T-helper 17 cell (primary cell): ENCODE data around the gene DLG2. TPM values are rescaled to one million over a fixed set of nuclear protein-coding genes. Genes with fewer than 3 reads are reported as not detected.
"Not testable (repeated sequence)": the region's sequence is repeated elsewhere in the genome, so short reads cannot be mapped to it uniquely, and the experiment has no call there.

Source experiments
- ATAC-seq: fragments of 150-1000 bp; cut with Tn5 transposase; 2 replicates; pipeline ENCODE4 v1.10.0; 2021; ENCODE audit warnings: mild to moderate bottlenecking, moderate library complexity
- DNase-seq, 3 donors: peaks; one replicate each; pipeline versions ENCODE4 v3.0.0 to v3.0.0-alpha.2; 2020 to 2021
- H3K9me3 ChIP-seq: one replicate; pipeline ENCODE4 v1.7.0; 2013; ENCODE audit warnings: low read length, mild to moderate bottlenecking; ENCODE audit not compliant: control insufficient read depth, poor library complexity, severe bottlenecking
- H3K27ac Mint-ChIP-seq: one replicate; pipeline ENCODE4 v1.8.0; 2022; ENCODE audit warnings: mild to moderate bottlenecking, moderate library complexity, mixed read lengths
- H3K27me3 Mint-ChIP-seq: one replicate; pipeline ENCODE4 v1.8.0; 2022; ENCODE audit warnings: mixed read lengths
- H3K36me3 Mint-ChIP-seq: one replicate; pipeline ENCODE4 v1.8.0; 2022; ENCODE audit warnings: low read depth, mixed read lengths
- H3K4me1 Mint-ChIP-seq: one replicate; pipeline ENCODE4 v1.8.0; 2022; ENCODE audit warnings: mild to moderate bottlenecking, mixed read lengths
- H3K4me3 Mint-ChIP-seq: one replicate; pipeline ENCODE4 v1.8.0; 2022; ENCODE audit warnings: mild to moderate bottlenecking, moderate library complexity, mixed read lengths
- total RNA-seq, 4 donors: library from RNA in 2 of 4; stranded (reverse) in 2 of 4; gene quantifications; one replicate each; pipeline ENCODE4 v1.2.3 and lab custom pipeline; 2022 to 2026

The DLG2 gene
- total RNA-seq, 2 donors from 2014 or later = 1.0 to 2.2 TPM

DNA sequence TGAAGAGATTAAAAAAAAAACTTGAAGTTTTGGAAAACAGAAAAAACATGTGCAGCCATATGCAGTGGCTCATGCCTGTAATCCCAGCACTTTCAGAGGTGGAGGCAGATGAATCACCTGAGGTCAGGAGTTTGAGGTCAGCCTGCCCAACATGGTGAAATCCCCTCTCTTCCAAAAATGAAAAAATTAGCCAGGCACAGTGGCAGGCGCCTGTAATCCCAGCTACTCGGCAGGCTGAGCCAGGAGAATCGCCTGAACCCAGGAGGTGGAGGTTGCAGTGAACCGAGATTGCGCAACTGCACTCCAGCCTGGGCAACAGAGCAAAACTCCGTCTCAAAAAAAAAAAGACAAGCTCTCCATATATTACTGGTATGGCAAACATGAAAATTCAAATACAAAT, 7.6 kb downstream of the DLG2 start:
- H3K27ac Mint-ChIP-seq = no peak overlapping the region
- H3K4me1 Mint-ChIP-seq = no peaks in the 10 kb centered on the region
- no peak for DNase-seq
- H3K27me3 Mint-ChIP-seq = peaks cover 11% of the 10 kb centered on the region
- H3K9me3 ChIP-seq = no peaks in the 10 kb centered on the region
- ATAC-seq = no peak
- H3K4me3 Mint-ChIP-seq = no peak overlapping the region
- no peaks in the 10 kb centered on the region for H3K36me3 Mint-ChIP-seq

- not testable (repeated sequence) for H3K4me1 Mint-ChIP-seq
- H3K27me3 Mint-ChIP-seq = peaks cover 15% of the 10 kb centered on the region
Measured at GRCh38 chr11:85611643-85612042, 15.5 kb downstream of the DLG2 start.

DNA sequence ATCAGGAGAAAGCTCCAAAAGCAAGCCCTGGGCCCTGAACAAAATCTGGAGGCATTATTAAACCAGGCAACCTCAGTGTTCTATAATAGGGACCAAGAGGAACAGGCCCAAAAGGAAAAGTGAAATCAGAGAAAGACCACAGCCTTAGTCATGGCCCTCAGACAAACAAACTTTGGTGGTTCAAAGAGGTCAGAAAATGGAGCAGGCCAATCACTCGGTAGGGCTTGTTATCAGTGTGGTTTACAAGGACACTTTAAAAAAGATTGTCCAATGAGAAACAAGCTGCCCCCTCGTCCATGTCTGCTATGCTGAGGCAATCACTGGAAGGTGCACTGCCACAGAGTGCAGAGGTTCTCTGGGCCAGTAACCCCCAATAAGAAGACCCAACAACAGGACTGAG, 17.9 kb downstream of the DLG2 start:
- not testable (repeated sequence) for H3K9me3 ChIP-seq, H3K27me3 Mint-ChIP-seq, H3K36me3 Mint-ChIP-seq, H3K4me1 Mint-ChIP-seq, H3K4me3 Mint-ChIP-seq, ATAC-seq, H3K27ac Mint-ChIP-seq, DNase-seq

More at GRCh38 chr11:85611643-85612042, 15.5 kb downstream of the DLG2 start:
- ATAC-seq, H3K4me3 Mint-ChIP-seq, H3K9me3 ChIP-seq, DNase-seq, H3K36me3 Mint-ChIP-seq: not testable (repeated sequence)
- H3K27ac Mint-ChIP-seq = peak overlapping the region; percentile 39

DNA sequence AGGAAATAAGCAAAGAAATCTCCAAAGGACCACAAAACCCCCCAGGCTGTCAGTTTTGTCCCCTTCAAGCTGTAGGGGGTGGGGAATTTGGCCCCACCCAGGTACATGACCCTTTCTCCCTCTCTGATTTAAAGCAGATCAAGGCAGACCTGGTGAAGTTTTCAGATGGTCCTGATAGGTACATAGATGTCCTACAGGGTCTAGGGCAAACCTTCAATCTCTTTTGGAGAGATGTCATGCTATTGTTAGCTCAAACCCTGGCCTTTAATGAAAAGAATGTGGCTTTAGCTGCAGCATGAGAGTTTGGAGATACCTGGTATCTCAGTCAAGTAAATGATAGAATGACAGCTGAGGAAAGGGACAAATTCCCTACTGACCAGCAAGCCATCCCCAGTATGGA, 18.5 kb downstream of the DLG2 start:
- H3K4me3 Mint-ChIP-seq, H3K27ac Mint-ChIP-seq, H3K27me3 Mint-ChIP-seq, H3K4me1 Mint-ChIP-seq, ATAC-seq, H3K9me3 ChIP-seq, DNase-seq, H3K36me3 Mint-ChIP-seq: not testable (repeated sequence)

GRCh38 chr11:85606237-85606636, 20.9 kb downstream of the DLG2 start:
- not testable (repeated sequence) for H3K9me3 ChIP-seq, ATAC-seq, H3K4me1 Mint-ChIP-seq, H3K27ac Mint-ChIP-seq, H3K27me3 Mint-ChIP-seq, H3K4me3 Mint-ChIP-seq, H3K36me3 Mint-ChIP-seq, DNase-seq

DNA sequence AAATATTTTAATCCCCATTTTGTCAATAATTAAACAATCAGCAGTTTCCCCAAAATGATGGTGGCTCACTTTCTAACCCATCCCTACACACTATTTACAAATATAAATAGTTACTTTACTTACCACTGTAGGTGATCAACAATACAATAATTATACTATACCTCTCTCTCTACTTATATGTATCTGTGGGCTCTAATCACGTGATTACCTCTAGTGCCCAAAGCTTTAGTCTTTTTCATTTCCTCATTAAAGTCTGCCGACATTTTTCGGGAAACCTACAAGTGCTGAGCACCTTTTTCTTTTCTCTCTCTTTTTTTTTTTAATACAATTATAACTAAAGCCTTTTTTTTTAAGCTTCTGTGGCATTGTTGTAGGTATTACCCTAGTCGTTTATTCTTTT, 23.9 kb downstream of the DLG2 start:
- Mint-ChIP-seq H3K27me3 (peaks cover 9% of the 10 kb centered on the region), H3K36me3 (peaks cover 9% of the 10 kb centered on the region), H3K27ac (no peak overlapping the region), H3K4me3 (no peak overlapping the region), H3K4me1 (peaks cover 14% of the 10 kb centered on the region)
- H3K9me3 ChIP-seq = no peaks in the 10 kb centered on the region
- ATAC-seq (no peak), DNase-seq (no peak)

- peaks cover 14% of the 10 kb centered on the region for H3K4me1 Mint-ChIP-seq
- ATAC-seq = no peak
Measured at GRCh38 chr11:85602526-85603213, 24.5 kb downstream of the DLG2 start.

GRCh38 chr11:85599083-85599482, 28.1 kb downstream of the DLG2 start:
- Mint-ChIP-seq H3K4me3 (no peak overlapping the region), H3K36me3 (peaks cover 9% of the 10 kb centered on the region), H3K4me1 (peaks cover 14% of the 10 kb centered on the region), H3K27me3 (peaks cover 7% of the 10 kb centered on the region), H3K27ac (no peak overlapping the region)
- H3K9me3 ChIP-seq = no peaks in the 10 kb centered on the region
- DNase-seq = no peak
- no peak for ATAC-seq

More at GRCh38 chr11:85602526-85603213, 24.5 kb downstream of the DLG2 start:
- H3K27ac Mint-ChIP-seq = no peak overlapping the region
- no peaks in the 10 kb centered on the region for H3K9me3 ChIP-seq
- no peak for DNase-seq
- no peak overlapping the region for H3K4me3 Mint-ChIP-seq
- H3K27me3 Mint-ChIP-seq = peaks cover 7% of the 10 kb centered on the region
- peaks cover 9% of the 10 kb centered on the region for H3K36me3 Mint-ChIP-seq

- Mint-ChIP-seq H3K36me3 (peaks cover 5% of the 10 kb centered on the region), H3K27me3 (peaks cover 8% of the 10 kb centered on the region), H3K27ac (no peak overlapping the region), H3K4me1 (peaks cover 8% of the 10 kb centered on the region), H3K4me3 (no peak overlapping the region)
- no peaks in the 10 kb centered on the region for H3K9me3 ChIP-seq
- ATAC-seq (no peak), DNase-seq (no peak)
Measured at GRCh38 chr11:85596886-85597285, 30.3 kb downstream of the DLG2 start.

DNA sequence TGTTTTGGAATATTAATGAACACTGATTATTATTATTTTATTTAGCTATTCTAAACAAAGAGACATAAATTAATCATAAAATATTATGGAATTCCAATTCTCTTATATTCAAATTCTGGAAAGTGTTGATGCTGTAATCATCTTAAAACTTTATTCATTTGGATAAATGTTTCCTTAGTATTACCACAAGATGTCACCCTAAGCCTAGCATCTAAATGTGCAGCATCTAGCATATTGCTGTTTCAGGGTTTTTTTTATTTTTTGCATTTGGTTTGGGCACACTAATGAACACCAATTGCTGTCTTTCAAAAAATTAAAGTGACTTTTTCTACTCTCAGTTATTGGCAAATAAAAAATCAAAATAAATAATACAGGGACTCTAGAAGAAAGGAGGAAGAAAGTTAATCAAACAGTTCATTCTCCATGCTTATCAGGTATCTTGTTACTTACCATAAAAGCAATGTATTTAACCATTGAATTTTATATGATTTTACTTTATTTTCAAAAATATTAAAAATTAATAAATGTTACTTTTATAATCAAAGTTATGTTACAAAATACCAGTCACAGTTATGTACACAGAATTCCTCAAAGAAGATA, 31.8 kb downstream of the DLG2 start:
- H3K9me3 ChIP-seq = no peaks in the 10 kb centered on the region
- Mint-ChIP-seq H3K36me3 (peaks cover 4% of the 10 kb centered on the region), H3K4me3 (no peak overlapping the region), H3K27ac (no peak overlapping the region), H3K4me1 (peaks cover 8% of the 10 kb centered on the region), H3K27me3 (peaks cover 19% of the 10 kb centered on the region)
- no peak for DNase-seq
- peak; percentile 61 for ATAC-seq

- DNase-seq (no peak), ATAC-seq (no peak)
- Mint-ChIP-seq H3K4me1 (no peaks in the 10 kb centered on the region), H3K36me3 (no peaks in the 10 kb centered on the region), H3K27ac (no peak overlapping the region), H3K27me3 (peaks cover 19% of the 10 kb centered on the region), H3K4me3 (no peak overlapping the region)
- no peaks in the 10 kb centered on the region for H3K9me3 ChIP-seq
Measured at GRCh38 chr11:85590848-85591483, 36.2 kb downstream of the DLG2 start.

DNA sequence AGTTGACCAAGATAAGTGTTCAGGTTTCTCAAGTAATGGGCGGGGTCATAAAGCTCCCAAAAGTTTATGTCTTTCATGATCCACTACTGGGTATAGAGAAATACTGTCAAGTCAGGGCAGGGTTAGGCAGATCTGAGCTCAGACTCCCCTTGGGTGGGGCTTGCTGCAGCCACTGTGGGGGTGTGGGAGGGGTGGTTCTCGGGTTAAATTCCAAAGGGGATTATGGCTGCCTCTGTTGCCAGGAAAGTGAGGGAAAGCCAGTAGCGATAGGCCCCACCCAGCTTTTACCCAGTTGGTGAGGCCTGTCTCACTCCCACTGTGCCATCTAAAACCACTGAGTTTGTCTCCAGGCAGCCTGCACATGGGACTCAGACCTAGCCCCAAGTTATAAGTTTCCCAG, 37.8 kb downstream of the DLG2 start:
- Mint-ChIP-seq H3K27me3 (peaks cover 19% of the 10 kb centered on the region), H3K4me1 (no peaks in the 10 kb centered on the region), H3K27ac (no peak overlapping the region), H3K36me3 (no peaks in the 10 kb centered on the region), H3K4me3 (no peak overlapping the region)
- H3K9me3 ChIP-seq = no peaks in the 10 kb centered on the region
- ATAC-seq (no peak), DNase-seq (no peak)

DNA sequence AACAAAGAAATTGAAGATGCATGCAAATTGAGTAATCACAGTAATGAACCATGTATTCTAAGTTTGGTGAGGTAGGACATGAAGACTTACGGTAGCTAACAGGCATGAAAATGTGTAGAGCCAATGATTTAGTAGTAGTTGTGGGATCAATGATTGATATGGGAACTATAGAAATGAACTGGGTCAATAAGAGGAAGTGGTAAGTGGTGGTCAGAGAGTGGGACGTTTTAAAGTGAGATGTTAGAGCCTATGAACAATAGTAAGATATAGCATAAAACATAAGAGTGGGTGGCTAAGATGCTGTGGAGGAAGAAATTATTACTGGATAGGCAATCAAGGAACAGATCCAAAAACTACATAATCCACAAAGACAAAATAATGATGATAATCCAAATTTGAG, 45.0 kb downstream of the DLG2 start:
- ATAC-seq (no peak), DNase-seq (no peak)
- Mint-ChIP-seq H3K27me3 (no peaks in the 10 kb centered on the region), H3K27ac (no peak overlapping the region), H3K36me3 (peaks cover 4% of the 10 kb centered on the region), H3K4me3 (no peak overlapping the region), H3K4me1 (peaks cover 4% of the 10 kb centered on the region)
- H3K9me3 ChIP-seq = no peaks in the 10 kb centered on the region

GRCh38 chr11:85575388-85575787, 51.8 kb downstream of the DLG2 start:
- ATAC-seq (no peak), DNase-seq (no peak)
- H3K4me1 Mint-ChIP-seq = no peaks in the 10 kb centered on the region
- H3K27ac Mint-ChIP-seq = no peak overlapping the region
- no peaks in the 10 kb centered on the region for H3K9me3 ChIP-seq
- H3K4me3 Mint-ChIP-seq = no peak overlapping the region
- H3K27me3 Mint-ChIP-seq = no peaks in the 10 kb centered on the region
- H3K36me3 Mint-ChIP-seq = peaks cover 3% of the 10 kb centered on the region
